SK-MEL-5 (cell line): ENCODE data around the gene STAC2. TPM values are rescaled to one million over a fixed set of nuclear protein-coding genes. Genes with fewer than 3 reads are reported as not detected.
A peak's percentile ranks its signal among the peaks of the same experiment; 100 is the strongest.

Experiments
- DNase-seq: peaks from one replicate; pipeline ENCODE4 v3.0.0-alpha.2; 2016; ENCODE audit warnings: low read depth, low spot score
- in situ Hi-C: cut with HindIII; loops from 2 replicates; pipeline ENCODE4 v1.10.0; 2016; ENCODE audit warnings: low sequenced_read_pairs, high pct_unique_total_duplicates, low pct_unique_long_range_greater_than_20kb
- total RNA-seq: library from RNA; depleted of rRNA; stranded (reverse); fragments of >200 nt; shearing (Covaris generic); gene quantifications from 2 replicates; pipeline ENCODE4 v1.2.3, GENCODE V29; 2014

The STAC2 gene
- total RNA-seq, 1 experiment from 2014 or later: not detected

DNA sequence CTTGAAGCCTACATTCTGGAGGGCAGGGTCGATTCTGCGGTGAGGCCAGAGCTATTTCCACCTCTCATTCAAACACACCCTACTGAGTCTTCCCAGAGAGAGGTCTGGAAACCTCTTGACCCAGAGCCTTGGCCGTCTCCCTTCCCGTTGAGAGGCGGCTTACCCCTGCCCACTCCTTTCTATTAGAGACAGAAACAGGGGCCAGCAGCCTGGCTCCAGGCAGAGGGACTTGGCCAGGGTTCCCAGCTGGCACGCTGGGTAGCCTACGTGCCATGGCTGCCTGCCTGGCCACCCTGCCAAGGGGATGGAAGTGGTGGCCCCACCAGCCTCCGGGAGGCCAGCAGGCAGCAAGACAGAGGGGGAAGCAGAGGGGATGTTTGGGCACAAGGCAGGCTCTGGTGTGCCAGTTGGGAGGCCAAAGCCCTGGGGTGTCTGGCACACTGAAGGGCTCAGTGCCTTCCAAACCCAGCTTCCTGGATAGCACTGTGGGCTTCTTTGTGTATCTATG, 6.0 kb downstream of the STAC2 start:
- DNase-seq: no peak
- in situ Hi-C loops: no loop called here

DNA sequence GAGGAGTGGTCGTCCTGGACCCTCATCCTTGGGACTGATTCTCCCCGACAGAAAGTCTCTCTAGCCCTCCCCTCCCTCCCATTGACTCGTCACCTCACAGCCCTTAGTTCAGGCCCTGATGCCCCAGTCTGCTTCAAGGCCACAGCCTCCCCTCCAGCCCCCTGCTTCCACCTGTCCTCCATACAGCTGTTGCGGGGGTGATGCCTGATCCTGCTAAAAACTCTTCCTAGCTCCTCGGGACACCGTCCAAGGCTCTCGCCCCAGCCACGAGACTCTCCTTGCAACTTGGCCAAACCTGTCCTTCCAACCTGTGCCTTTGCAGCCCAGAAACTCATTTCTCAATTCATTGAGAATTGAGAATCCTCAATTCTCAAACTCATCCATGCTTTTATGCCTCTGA, 6.8 kb downstream of the STAC2 start:
- no peak for DNase-seq
- in situ Hi-C loops: no loop called here

DNA sequence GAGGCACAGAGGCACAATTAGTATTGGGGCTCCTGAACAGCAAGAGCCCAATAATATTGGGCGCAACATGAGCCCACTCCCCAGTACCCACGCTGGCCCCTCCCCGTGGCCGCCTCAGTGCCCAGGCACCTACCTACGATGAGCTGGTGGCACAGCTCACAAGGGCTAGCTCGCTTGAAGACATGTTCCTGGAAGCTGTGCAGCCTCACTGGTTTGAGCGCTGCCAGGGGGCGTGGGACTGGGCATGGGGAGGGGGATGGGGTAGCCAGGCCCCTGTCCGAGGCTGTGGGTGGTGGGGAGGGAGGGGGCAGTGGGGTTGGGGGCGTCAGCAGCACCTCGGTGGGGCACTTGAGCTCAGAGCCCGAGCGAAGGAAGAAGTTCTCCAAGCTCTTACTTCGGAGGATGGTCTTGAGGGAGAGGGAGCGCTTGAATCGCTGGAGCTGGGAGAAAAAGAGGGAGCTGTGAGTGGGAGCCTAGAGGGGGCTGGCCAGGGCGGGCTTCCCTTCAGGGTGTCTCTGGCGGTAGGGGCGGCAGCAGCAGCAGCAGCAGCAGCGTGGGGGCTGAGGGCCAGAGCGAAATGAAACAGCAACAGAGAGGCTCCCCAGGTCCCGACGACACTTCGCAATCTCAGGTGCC, 7.9 kb downstream of the STAC2 start:
- in situ Hi-C loops: no loop called here
- no peak for DNase-seq

DNA sequence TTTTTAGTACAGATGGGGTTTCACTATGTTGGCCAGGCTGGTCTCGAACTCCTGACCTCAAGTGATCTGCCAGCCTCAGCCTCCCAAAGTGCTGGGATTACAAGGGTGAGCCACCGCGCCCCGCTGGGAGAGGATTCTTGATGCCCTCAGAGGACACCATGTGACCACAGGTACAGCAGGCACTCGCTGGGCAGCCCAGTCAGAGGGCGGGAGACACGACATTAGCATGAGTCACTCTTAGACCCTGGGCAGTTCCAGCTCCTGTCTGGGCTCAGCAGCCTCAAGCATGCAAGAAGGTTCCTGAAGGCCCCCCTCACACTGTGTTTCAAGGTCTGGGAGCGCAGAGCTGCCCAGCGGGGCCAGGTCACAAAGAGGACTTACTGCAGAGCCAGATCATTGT, 11.9 kb downstream of the STAC2 start:
- DNase-seq: no peak
- in situ Hi-C loops: no loop called here

DNA sequence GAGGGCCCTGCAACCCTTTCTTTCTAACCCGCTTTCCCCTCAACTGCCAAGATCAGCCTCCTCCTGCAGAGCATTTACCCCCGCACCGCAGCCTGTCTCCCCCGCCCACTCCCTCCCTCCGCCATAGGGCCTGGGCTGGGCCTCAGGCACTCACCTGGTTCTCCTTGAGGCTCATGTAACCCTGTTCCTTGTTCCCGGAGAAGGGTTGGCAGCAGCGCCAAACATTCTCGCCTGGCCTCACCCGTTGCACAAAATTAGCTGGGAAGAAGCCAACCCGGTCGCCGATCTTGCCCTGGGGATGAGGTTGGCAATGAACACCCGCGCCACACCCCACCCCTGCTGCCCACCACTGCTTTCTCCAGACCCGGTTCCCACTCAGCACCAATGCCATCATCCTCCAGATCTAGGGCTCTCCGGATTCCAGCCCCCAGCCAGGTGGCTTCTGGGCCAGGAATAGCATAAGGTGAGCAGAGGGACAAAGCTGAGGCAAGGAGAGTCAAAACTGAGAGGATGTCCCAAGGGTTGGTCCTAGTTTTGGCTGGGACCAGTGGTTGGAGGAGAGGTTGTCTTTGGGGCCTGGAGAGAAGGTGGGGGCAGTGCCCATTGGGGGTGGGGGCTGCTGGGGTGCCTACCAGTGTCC, 12.8 kb downstream of the STAC2 start:
- in situ Hi-C loops: no loop called here
- DNase-seq: no peak

DNA sequence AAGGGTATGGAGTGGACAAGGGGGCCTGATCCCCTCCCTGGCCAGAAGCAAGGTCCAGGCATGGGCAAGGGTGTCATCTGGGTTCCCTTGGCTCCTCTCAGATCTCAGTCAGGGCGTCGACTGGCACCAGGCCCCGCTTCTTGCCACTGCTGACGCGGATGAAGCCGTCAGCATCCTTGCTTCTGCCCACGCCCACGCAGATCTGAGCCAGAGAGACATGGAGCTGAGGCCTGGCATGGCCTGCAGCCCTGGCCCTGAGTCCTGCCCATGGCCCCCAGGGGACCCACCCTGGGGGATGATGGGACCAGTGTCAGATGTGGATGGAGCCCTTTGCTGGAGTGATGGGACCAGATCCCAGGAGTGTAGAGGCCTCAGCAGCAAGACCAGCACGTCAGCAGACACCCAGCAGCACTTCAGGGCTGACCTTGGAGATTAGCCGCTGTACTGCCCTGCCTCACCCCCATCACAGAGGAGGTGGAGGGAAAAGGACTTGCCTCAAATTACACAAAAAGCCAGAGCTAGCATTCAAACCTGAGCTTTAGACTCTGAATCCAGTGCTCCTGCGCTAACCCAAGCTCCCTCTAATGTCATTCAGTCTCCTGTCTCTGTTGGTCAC, 13.4 kb downstream of the STAC2 start:
- DNase-seq: no peak
- in situ Hi-C loops: no loop called here

DNA sequence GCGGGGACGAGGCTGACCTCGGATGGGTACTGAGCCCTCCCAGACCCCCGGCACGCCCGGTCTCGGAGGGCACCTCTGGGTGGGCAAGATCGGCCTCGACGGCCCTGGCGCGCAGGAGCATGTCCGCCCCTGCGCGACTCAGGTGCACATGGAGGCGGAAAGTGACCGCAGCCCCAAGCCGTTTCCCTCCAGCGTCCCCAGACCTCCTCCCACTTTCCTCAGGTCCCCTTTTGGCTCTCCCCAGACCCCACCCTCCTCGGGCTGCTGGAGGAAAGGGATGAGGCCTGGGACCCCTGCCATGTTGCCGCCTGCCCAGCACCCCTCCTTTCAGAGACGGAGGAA, 15.7 kb downstream of the STAC2 start:
- in situ Hi-C loops: no loop called here
- no peak for DNase-seq

DNA sequence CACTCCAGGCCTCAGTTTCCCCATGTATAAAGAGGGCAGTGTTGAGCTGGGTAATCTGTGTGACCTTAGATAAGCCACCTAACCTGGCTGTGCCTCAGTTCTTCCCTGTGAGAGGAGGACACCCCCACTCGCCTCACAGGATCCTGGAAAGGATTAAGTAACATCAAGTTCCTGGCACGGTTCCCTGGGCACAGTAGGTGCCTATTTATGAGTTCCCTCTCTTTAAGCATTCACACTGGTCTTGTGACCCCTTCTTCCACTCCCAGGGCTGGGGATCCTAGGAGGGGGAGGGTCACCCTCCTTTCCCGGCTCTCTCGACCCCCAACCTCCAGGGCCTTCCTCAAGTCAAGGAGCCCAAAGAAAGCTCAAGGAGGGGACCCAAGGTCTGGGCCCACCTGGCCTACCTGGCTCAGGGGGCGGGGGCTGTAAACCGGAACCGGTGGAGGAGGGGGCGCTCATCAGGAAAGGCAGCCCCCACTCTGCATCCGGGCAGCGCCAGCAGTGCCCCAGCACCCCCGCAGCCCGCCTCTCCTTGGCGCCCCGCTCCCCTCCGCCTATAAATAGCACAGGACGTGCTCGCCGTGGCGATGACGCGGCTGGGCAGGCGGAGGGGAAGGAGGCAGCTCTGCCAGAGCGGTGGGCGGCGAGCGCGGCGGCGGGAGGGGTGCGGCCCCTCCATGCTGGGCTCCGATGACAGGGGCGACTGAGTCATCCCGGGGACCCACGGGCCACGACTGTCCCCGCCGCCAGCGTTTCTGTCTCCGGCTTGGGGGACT, 16.2 kb downstream of the STAC2 start:
- in situ Hi-C loops: no loop called here
- DNase-seq: no peak

DNA sequence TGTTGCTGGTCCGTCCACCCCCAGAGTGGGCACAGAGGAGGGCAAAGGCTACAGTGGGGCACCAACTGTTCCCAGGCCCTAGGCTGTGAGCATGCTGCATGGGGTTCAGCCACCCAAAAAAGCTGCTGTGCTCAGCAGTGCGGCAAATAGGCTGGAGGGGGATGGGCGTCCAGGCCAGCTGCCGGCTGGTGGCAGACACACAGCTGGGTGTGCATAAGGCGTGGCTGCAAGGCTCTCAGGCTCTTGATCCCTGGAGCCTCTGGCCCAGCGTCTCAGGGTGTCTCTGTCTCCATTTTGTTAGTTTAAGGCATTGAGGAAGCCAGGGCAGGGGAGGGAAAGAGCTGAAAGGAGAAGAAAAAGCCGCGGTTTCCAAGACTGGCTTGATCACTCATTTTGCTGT, 16.9 kb downstream of the STAC2 start:
- no peak for DNase-seq
- in situ Hi-C loops: no loop called here

DNA sequence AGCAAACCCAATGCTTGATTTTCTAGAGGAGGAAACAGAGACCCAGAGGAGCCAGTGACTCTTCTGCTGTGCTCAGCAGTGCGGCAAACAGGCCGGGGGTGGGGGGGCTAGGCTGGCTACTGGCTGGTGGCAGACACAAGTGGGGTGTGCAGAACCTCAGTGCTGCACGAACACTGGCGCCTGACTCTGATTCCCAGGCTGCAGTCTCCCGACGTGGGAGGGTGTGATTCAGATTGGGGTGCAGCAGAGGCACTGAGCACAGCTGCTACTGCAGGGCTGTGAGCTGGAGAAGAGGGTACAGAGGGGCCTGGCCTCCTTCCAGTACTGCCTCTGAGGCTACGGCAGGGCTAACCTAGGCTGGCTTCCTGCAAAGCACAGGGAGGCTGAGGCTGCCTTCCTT, 17.6 kb downstream of the STAC2 start:
- DNase-seq: no peak
- in situ Hi-C loops: no loop called here

DNA sequence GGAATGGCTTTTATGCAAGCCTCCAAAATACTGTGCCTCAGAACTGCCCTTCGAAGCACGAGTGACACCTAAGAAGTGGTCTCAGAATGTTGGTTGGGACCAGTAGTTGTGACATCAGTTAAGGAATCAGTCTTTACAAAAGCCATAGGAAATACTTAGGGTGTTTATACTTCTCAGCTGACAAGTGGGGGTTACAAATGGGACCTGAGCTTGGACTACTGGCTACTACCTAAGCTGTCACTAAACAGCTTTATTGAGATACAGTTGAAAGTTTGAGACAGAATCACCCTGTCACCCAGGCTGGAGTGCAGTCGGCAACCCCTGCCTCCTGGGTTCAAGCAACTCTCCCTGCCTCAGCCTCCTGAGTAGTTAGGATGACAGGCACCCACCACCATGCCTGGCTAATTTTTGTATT, 20.6 kb downstream of the STAC2 start:
- DNase-seq: no peak
- in situ Hi-C loops: no loop called here

DNA sequence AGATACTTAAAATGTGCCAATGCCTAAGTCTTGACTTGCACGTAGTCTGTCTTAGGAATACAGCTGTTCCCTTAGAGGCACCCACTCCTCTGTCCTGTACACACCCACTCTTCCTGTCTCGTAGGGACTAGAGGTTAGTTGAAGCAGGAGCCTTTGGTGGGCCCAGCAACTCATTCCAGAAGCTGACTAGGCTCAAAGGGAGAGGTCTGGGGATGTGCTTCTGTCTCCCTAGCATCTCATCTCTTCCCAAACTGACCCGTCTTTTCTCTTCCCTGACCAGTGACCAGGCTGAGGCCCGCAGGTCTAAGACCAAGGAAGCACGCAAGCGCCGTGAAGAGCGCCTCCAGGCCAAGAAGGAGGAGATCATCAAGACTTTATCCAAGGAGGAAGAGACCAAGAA, 21.5 kb downstream of the STAC2 start:
- in situ Hi-C loops: no loop called here

DNA sequence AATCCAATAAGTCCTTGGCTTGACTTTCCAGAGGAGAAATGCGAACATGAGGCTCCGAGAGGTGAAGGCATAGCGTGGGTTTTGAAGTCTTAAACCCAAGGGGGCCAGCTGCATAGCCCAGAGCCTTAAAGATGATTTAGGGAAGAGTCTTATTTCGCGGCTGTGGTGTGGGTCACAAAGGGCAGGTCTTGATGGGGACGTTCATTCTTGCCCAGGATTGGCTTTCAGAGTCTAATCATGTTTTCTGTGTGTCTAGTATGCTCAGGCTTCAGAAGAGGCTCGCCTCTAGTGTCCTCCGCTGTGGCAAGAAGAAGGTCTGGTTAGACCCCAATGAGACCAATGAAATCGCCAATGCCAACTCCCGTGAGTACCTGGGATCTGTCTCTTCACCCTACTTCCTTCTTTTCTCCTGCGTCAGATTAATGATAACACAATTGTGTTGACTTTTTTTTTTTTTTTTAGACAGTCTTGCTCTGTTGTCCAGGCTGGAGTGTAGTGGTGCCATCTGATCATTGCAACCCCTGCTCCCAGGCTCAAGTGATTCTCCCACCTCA, 24.7 kb downstream of the STAC2 start:
- DNase-seq: no peak
- in situ Hi-C loops: no loop called here

More for the DNA sequence above, 21.5 kb downstream of the STAC2 start:
- DNase-seq: no peak

DNA sequence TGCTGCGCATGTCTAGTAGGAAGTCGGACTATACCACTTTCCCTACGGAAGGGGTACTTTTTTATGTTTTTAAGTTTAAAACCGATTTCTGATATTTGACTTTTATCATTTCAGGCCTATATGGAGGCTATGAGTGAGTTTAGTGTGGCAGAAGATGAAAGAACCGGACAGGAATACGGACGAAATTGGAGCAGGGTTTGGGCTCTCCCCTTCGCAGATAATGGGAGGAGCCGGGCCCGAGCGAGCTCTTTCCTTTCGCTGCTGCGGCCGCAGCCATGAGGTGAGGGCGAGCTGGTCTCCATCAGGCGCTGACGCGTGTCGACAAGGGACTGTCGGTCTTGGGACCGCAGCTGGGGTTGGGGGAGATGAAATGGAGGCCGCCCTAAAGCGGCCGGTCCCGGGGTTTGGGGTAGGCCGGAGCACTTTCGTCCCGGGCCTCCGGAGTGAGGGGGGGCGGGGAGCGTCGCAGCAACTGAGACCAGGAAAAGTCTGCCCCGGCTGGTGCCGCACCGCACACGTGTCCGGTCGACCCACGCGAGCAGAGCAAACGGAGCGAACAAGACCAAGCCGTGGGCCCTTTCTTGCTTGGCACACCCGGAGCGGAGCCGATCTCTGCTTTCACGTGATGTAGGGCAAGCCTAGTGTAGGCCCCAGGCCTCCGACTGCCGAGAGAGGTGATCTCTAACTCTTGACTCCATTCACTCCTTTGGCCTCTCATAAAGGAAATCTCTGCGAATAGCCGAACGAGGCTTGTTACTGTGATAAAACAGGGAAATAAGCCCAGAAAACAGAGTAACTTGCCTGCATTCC, 25.5 kb downstream of the STAC2 start, which contains the start of gene RPL19:
TSS of gene RPL19 (plus strand) at position 214 of the 810 bp plus-strand sequence. CDS start at position 276, 62 bp downstream.
- in situ Hi-C loops: no loop called here

DNA sequence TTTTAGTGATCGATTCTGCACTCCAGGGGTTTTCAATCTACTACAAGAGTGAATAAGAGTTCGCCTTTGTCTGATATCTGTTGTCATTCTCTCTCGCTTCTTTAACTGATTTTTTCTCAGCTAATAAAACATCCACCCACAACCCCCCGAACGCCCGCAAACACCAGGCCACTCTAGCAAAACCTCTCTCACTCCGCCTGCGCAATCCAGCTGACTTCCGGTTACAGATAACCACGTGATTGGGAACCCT, 26.0 kb downstream of the STAC2 start:
- peak; percentile 95 for DNase-seq
- in situ Hi-C loops: no loop called here

More for the DNA sequence above, 25.5 kb downstream of the STAC2 start, which contains the start of gene RPL19:
- peak; percentile 42 for DNase-seq

DNA sequence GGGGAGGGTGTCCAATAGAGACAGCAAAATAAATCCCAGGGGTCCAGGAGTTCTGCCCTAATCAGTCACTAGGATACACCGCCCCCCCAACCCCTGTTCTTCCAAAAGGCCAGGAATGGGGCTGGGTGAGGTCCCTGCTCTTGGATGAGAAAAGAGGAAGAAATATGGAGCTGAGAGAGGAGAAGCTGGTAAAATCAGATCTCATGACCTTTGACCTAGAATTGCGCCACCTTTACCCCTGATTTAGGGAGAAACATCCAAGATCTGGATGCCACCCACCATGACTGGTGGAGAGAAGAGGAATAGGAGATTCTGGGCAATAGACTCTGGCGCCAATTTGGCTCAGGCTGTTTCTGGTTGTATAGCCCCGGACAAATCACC, 27.6 kb downstream of the STAC2 start:
- in situ Hi-C loops: no loop called here
- no peak for DNase-seq

DNA sequence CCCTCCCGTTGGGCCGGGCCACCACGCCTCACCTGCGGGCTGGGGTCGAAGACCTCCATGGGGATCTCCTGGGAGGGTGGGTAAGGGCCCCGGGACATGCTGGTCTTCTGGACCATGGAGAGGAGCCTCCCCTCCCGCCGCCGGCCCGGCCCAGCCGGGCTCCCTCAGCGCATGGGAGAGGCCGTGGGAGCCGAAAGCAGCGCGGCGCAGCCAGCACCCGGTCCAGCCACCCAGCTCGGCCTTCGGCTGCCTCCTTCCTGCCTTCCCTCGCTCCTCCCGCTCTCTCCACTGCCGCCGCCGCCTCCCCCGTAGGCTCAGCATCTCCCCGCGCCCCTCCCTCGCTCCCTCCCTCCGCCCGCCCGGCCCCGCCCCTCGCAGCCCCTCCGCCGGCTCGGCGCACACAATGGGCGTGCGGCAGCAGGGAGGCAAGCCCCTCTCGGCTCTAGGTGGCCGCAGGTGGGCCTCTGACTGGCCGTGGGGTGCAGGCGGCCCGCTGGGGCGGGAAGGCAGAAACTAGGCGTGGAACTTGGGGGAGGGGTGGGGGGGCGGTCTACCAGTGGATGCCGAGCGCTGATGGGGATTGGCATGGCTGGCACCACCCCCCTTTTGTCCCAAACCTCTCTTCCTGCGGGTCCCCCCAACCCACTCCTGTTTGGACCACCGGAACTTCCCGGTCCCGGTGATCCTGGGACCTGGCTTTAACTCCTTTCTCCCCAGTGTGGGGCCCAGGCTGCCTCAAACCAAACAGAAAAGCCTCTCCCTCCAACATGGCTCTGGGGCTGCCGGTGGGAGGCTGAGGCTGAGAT, 28.2 kb downstream of the STAC2 start, which contains the start of gene CACNB1:
TSS of gene CACNB1 (minus strand) at position 290 of the 806 bp plus-strand sequence. CDS start at position 116, 174 bp downstream.
- DNase-seq: peak; percentile 71
- in situ Hi-C loops: no loop called here
